Measurements from ENCODE around the gene ALK.

- TF ChIP-seq CTCF (IDR thresholded peaks at IDR 0.05 in 2 of 3, conservative IDR thresholded peaks at IDR 0.05 in 1 of 3; ENCODE audit: control insufficient read depth in 2 of 3, extremely low read depth in 1 of 3, insufficient read depth in 1 of 3, low read depth in 3 of 3, low read length in 3 of 3) (no peak), ESRRA (IDR thresholded peaks at IDR 0.05; ENCODE audit: low read length) (no peak)
Observed at GRCh38 chr2:29782087-29782486, 139.3 kb downstream of the ALK start.

Measured in GM12878 (cell line).